GM12801 (cell line): ENCODE results near the gene FDXR.

Experiments
- CTCF ChIP-seq: IDR thresholded peaks from one replicate; pipeline ENCODE4 v1.5.1; 2011; ENCODE audit warnings: control low read depth; ENCODE audit not compliant: insufficient read length; ENCODE audit errors: extremely low read depth

The FDXR gene

GRCh38 chr17:74822335-74822938, 50.4 kb downstream of the FDXR start:
- TF ChIP-seq CTCF = no peak

GRCh38 chr17:74821655-74822334, 51.0 kb downstream of the FDXR start:
- TF ChIP-seq CTCF = no peak

- no peak for TF ChIP-seq CTCF
Observed at GRCh38 chr17:74819801-74820436, 52.9 kb downstream of the FDXR start.

GRCh38 chr17:74818291-74818938, 54.4 kb downstream of the FDXR start:
- TF ChIP-seq CTCF = no peak

GRCh38 chr17:74816905-74817620, 55.7 kb downstream of the FDXR start:
- TF ChIP-seq CTCF = no peak

GRCh38 chr17:74815550-74816370, 57.0 kb downstream of the FDXR start:
- no peak for TF ChIP-seq CTCF
